ENCODE data around the gene CDH18. TPM values are rescaled to one million over a fixed set of nuclear protein-coding genes. Genes with fewer than 3 reads are reported as not detected.
A peak's percentile ranks its signal among the peaks of the same experiment; 100 is the strongest.

CDH18 gene
- total and polyA plus RNA-seq, 2 experiments from 2014 or later: 0.22 TPM; not detected in 1

DNA sequence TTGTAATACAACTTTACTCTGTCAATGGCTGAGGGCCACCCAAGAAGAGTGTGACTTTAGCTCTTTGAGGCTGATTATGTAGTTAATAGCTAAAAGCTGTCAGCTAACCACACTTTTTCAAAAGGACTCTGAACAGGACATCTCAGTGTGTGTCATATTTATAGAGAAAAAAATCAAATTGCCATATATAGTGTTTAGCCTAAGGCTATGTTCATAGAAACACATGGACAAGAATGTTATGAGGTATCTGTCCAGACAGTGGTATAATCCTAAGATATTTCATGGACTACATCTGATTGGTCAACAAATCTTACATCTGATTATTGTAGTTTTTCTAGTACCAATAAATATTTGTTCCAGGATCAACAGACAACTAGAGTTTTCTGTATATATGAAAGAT lies 42.1 kb upstream of the CDH18 start:
- Histone ChIP-seq H3K4me3 (no peak overlapping the region), H3K9ac (no peak overlapping the region), H3K27me3 (replicated peaks; ENCODE audit: insufficient read depth) (no peaks in the 10 kb centered on the region), H3K27ac (no peak overlapping the region), H3K9me3 (ENCODE audit: low read depth) (no peaks in the 10 kb centered on the region), H3K4me1 (ENCODE audit: insufficient read depth) (no peaks in the 10 kb centered on the region), H3K79me2 (ENCODE audit: insufficient read depth) (no peaks in the 10 kb centered on the region), H3K4me2 (ENCODE audit: unreplicated experiment) (no peak overlapping the region), H3K36me3 (ENCODE audit: low read depth) (no peaks in the 10 kb centered on the region), H2AFZ (no peak overlapping the region), H3K9me2 (ENCODE audit: insufficient read depth) (no peaks in the 10 kb centered on the region), H3F3A (ENCODE audit: insufficient read depth) (no peaks in the 10 kb centered on the region), H4K20me1 (ENCODE audit: insufficient read depth) (no peaks in the 10 kb centered on the region)
- in situ Hi-C loops (cut with MboI): no loop called here
- TF ChIP-seq EZH2phosphoT487 (IDR thresholded peaks at IDR 0.05; ENCODE audit: insufficient read depth, low read depth): no peak
- no peak for TF ChIP-seq EZH2 (IDR thresholded peaks at IDR 0.05; ENCODE audit: insufficient read depth, poor library complexity, severe bottlenecking)
- no peak for DNase-seq

DNA sequence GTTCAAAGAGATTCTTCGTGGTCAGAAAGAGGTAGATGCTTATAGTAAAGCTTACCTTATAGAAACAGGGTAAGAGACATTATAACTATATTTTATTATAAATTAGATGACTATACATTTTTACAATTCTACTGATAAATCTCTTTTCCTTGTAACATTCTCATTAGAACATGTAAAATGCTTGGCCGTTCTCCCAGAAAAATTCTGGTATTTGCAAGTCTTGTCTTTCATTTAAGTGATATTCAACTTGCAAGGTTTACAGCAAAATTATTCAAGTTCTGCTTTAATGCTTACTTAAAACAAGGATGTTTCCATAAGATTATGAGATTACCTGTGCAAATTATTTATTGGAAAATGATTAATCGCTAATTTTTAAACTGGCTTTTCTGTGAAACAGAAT lies 41.3 kb upstream of the CDH18 start:
- no peak overlapping the region for H3K27ac ChIP-seq
- H3K4me2 ChIP-seq (ENCODE audit: unreplicated experiment): no peak overlapping the region
- no peaks in the 10 kb centered on the region for H3F3A ChIP-seq (ENCODE audit: insufficient read depth)
- no peaks in the 10 kb centered on the region for H4K20me1 ChIP-seq (ENCODE audit: insufficient read depth)
- H3K9me2 ChIP-seq (ENCODE audit: insufficient read depth): no peaks in the 10 kb centered on the region
- in situ Hi-C loops (cut with MboI): no loop called here
- H3K4me3 ChIP-seq: no peak overlapping the region
- no peaks in the 10 kb centered on the region for H3K36me3 ChIP-seq (ENCODE audit: low read depth)
- H3K9me3 ChIP-seq (ENCODE audit: low read depth): no peaks in the 10 kb centered on the region
- DNase-seq: no peak
- WGBS, 2 experiments (ENCODE audit: low coverage in 1 of 2, low lambda C conversion rate in 2 of 2, missing lambda C conversion rate in 2 of 2): 18 to 24% methylated on average over 3 of the region's 3 CpGs
- no peaks in the 10 kb centered on the region for H3K79me2 ChIP-seq (ENCODE audit: insufficient read depth)
- H3K9ac ChIP-seq: no peak overlapping the region
- no peaks in the 10 kb centered on the region for H3K4me1 ChIP-seq (ENCODE audit: insufficient read depth)
- H3K27me3 ChIP-seq (replicated peaks; ENCODE audit: insufficient read depth): no peaks in the 10 kb centered on the region
- no peak overlapping the region for H2AFZ ChIP-seq
- TF ChIP-seq EZH2 (IDR thresholded peaks at IDR 0.05; ENCODE audit: insufficient read depth, poor library complexity, severe bottlenecking) (no peak), EZH2phosphoT487 (IDR thresholded peaks at IDR 0.05; ENCODE audit: insufficient read depth, low read depth) (no peak)

DNA sequence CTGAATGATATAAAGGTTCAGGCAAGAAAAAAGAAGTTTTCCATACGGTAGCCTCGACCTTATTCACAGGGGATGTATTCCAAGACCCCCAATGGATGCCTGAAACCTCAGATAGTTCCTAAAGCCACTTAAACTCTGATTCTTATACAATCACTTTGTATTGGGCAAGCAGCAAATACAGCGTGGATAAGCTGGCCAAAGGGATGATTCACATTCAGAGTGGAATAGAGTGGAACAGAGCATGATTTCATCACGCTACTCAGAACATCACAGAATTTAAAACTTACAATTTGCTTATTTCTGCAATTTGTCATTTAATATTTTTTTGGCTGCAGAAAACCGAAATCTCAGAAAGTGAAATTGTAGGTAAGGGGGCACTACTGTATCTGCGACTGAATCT lies 40.5 kb upstream of the CDH18 start:
- in situ Hi-C loops (cut with MboI): no loop called here
- Histone ChIP-seq H3K4me3 (no peak overlapping the region), H3F3A (ENCODE audit: insufficient read depth) (no peaks in the 10 kb centered on the region), H4K20me1 (ENCODE audit: insufficient read depth) (no peaks in the 10 kb centered on the region), H3K9me3 (ENCODE audit: low read depth) (no peaks in the 10 kb centered on the region), H3K27me3 (replicated peaks; ENCODE audit: insufficient read depth) (no peaks in the 10 kb centered on the region), H3K4me2 (ENCODE audit: unreplicated experiment) (no peak overlapping the region), H2AFZ (no peak overlapping the region), H3K27ac (no peak overlapping the region), H3K79me2 (ENCODE audit: insufficient read depth) (no peaks in the 10 kb centered on the region), H3K36me3 (ENCODE audit: low read depth) (no peaks in the 10 kb centered on the region), H3K9me2 (ENCODE audit: insufficient read depth) (no peaks in the 10 kb centered on the region), H3K4me1 (ENCODE audit: insufficient read depth) (no peaks in the 10 kb centered on the region), H3K9ac (no peak overlapping the region)
- 24 to 28% methylated on average over 6 of the region's 6 CpGs for WGBS, 2 experiments (ENCODE audit: low coverage in 1 of 2, low lambda C conversion rate in 2 of 2, missing lambda C conversion rate in 2 of 2)
- peak; percentile 22 for DNase-seq
- TF ChIP-seq EZH2phosphoT487 (IDR thresholded peaks at IDR 0.05; ENCODE audit: insufficient read depth, low read depth) (no peak), EZH2 (IDR thresholded peaks at IDR 0.05; ENCODE audit: insufficient read depth, poor library complexity, severe bottlenecking) (no peak)

DNA sequence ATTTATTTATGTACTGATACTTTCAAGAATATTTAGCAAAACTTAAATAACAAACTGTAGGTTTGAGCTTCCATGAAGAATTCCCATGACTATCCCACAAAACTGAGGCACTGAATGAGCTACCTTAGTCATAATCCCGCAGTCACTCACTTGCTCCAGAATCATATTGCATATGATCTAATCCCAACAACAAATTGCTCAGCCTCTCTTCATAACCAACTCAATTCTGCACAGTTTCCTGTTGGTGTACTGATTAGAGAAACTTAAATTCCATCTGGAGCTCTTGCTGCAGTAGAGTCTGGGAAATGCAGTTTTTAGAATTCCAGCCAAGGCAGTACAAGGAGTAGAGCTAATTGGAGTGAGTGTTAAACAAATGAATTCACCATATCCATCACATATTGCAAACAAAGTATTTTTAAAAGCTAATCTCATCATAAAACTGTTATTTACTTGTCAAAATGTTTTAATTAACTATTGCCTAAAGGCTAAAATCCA lies 35.7 kb upstream of the CDH18 start:
- no peak overlapping the region for H3K9ac ChIP-seq
- no peak for DNase-seq
- WGBS, 2 experiments (ENCODE audit: low coverage in 1 of 2, low lambda C conversion rate in 2 of 2, missing lambda C conversion rate in 2 of 2): 10 to 16% methylated on average over 1 of the region's 1 CpG
- TF ChIP-seq EZH2phosphoT487 (IDR thresholded peaks at IDR 0.05; ENCODE audit: insufficient read depth, low read depth) (no peak), EZH2 (IDR thresholded peaks at IDR 0.05; ENCODE audit: insufficient read depth, poor library complexity, severe bottlenecking) (no peak)
- no peaks in the 10 kb centered on the region for H3F3A ChIP-seq (ENCODE audit: insufficient read depth)
- H3K9me3 ChIP-seq (ENCODE audit: low read depth): no peaks in the 10 kb centered on the region
- in situ Hi-C loops (cut with MboI): no loop called here
- H3K27me3 ChIP-seq (replicated peaks; ENCODE audit: insufficient read depth): no peaks in the 10 kb centered on the region
- H4K20me1 ChIP-seq (ENCODE audit: insufficient read depth): no peaks in the 10 kb centered on the region
- no peak overlapping the region for H2AFZ ChIP-seq
- no peaks in the 10 kb centered on the region for H3K36me3 ChIP-seq (ENCODE audit: low read depth)
- no peak overlapping the region for H3K4me3 ChIP-seq
- no peak overlapping the region for H3K27ac ChIP-seq
- no peaks in the 10 kb centered on the region for H3K9me2 ChIP-seq (ENCODE audit: insufficient read depth)
- no peaks in the 10 kb centered on the region for H3K79me2 ChIP-seq (ENCODE audit: insufficient read depth)
- H3K4me2 ChIP-seq (ENCODE audit: unreplicated experiment): no peak overlapping the region
- no peaks in the 10 kb centered on the region for H3K4me1 ChIP-seq (ENCODE audit: insufficient read depth)

DNA sequence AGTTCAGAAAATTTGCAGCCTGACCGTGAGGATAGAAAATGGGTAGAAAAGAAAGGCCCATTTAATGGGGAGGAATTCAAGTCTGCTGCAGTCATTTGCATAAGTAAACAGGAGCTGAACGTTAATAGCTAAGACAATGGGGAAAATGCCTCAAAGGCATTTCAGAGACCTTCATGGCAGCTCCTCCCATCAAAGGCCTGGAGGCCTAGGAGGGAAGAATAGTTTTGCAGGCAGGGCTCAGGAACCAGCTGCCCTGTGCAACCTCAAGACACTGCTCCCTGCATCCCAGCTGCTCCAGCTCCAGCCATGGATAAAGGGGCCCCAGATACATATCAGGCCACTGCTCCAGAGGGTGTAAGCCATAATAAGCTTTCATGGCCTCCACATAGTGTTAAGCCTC lies 32.2 kb upstream of the CDH18 start:
- Histone ChIP-seq H3K36me3 (ENCODE audit: low read depth) (no peaks in the 10 kb centered on the region), H3K9me3 (ENCODE audit: low read depth) (no peaks in the 10 kb centered on the region), H3K4me3 (no peak overlapping the region), H3K79me2 (ENCODE audit: insufficient read depth) (no peaks in the 10 kb centered on the region), H3K9me2 (ENCODE audit: insufficient read depth) (no peaks in the 10 kb centered on the region), H3K27ac (no peak overlapping the region), H3K4me2 (ENCODE audit: unreplicated experiment) (no peak overlapping the region), H4K20me1 (ENCODE audit: insufficient read depth) (no peaks in the 10 kb centered on the region), H3K9ac (no peak overlapping the region), H3K4me1 (ENCODE audit: insufficient read depth) (no peaks in the 10 kb centered on the region), H3K27me3 (replicated peaks; ENCODE audit: insufficient read depth) (no peaks in the 10 kb centered on the region), H3F3A (ENCODE audit: insufficient read depth) (no peaks in the 10 kb centered on the region), H2AFZ (no peak overlapping the region)
- 15 to 16% methylated on average over 2 of the region's 2 CpGs for WGBS, 2 experiments (ENCODE audit: low coverage in 1 of 2, low lambda C conversion rate in 2 of 2, missing lambda C conversion rate in 2 of 2)
- no peak for DNase-seq
- TF ChIP-seq EZH2phosphoT487 (IDR thresholded peaks at IDR 0.05; ENCODE audit: insufficient read depth, low read depth) (no peak), EZH2 (IDR thresholded peaks at IDR 0.05; ENCODE audit: insufficient read depth, poor library complexity, severe bottlenecking) (no peak)
- in situ Hi-C loops (cut with MboI): no loop called here

Measured in GM23248 (cell line).